Glutamatergic neuron (in vitro differentiated cells): ENCODE measurements around the gene SCG2. TPM values are rescaled to one million over a fixed set of nuclear protein-coding genes. Genes with fewer than 3 reads are reported as not detected.
A peak's percentile ranks its signal among the peaks of the same experiment; 100 is the strongest.

ENCODE experiments used
- DNase-seq: peaks from one replicate; pipeline ENCODE4 v3.0.0; 2022
- H3K27ac Mint-ChIP-seq: one replicate; pipeline ENCODE4 v1.8.0; 2020; ENCODE audit warnings: mild to moderate bottlenecking, mixed read lengths, inconsistent platforms; ENCODE audit not compliant: unreplicated experiment
- H3K27me3 Mint-ChIP-seq: one replicate; pipeline ENCODE4 v1.8.0; 2020; ENCODE audit warnings: mild to moderate bottlenecking, moderate library complexity, mixed read lengths, inconsistent platforms; ENCODE audit not compliant: unreplicated experiment
- H3K36me3 Mint-ChIP-seq: one replicate; pipeline ENCODE4 v1.8.0; 2020; ENCODE audit warnings: mild to moderate bottlenecking, mixed read lengths, inconsistent platforms; ENCODE audit not compliant: unreplicated experiment
- H3K4me1 Mint-ChIP-seq: one replicate; pipeline ENCODE4 v1.8.0; 2020; ENCODE audit warnings: mild to moderate bottlenecking, low read depth, mixed read lengths, inconsistent platforms; ENCODE audit not compliant: unreplicated experiment
- H3K4me3 Mint-ChIP-seq: one replicate; pipeline ENCODE4 v1.8.0; 2020; ENCODE audit warnings: mild to moderate bottlenecking, mixed read lengths, inconsistent platforms; ENCODE audit not compliant: unreplicated experiment
- H3K9me3 Mint-ChIP-seq: one replicate; pipeline ENCODE4 v1.8.0; 2020; ENCODE audit warnings: mild to moderate bottlenecking, moderate library complexity, mixed read lengths, inconsistent platforms; ENCODE audit not compliant: unreplicated experiment
- CTCF ChIP-seq: fragments of 200-600 bp; sonication (generic); IDR thresholded peaks from one replicate; pipeline ENCODE4 v1.5.0; 2021; ENCODE audit not compliant: partially characterized antibody, unreplicated experiment
- total RNA-seq: library from RNA; stranded (reverse); fragmentation: NEBNext Ultra II Directional; extraction: Animal tissue kit (Norgen Biotek cat#: 25700); gene quantifications from one replicate; pipeline ENCODE4 v1.2.1, GENCODE V29; 2021; ENCODE audit not compliant: unreplicated experiment

The SCG2 gene
- total RNA-seq, 1 donor from 2014 or later = 38.7 TPM

- Mint-ChIP-seq H3K36me3 (peaks cover 4% of the 10 kb centered on the region), H3K4me3 (no peak overlapping the region), H3K4me1 (peaks cover 17% of the 10 kb centered on the region), H3K27ac (no peak overlapping the region), H3K27me3 (peaks cover 1% of the 10 kb centered on the region), H3K9me3 (no peaks in the 10 kb centered on the region)
- DNase-seq = no peak
- no peak for TF ChIP-seq CTCF
Measured at GRCh38 chr2:223625652-223626051, 23.5 kb upstream of the SCG2 start.

- no peak for DNase-seq
- no peak for TF ChIP-seq CTCF
- H3K9me3 Mint-ChIP-seq = peaks cover 4% of the 10 kb centered on the region
- peaks cover 18% of the 10 kb centered on the region for H3K4me1 Mint-ChIP-seq
- peaks cover 12% of the 10 kb centered on the region for H3K27me3 Mint-ChIP-seq
- H3K4me3 Mint-ChIP-seq = no peak overlapping the region
- no peak overlapping the region for H3K27ac Mint-ChIP-seq
- H3K36me3 Mint-ChIP-seq = peaks cover 4% of the 10 kb centered on the region
Measured at GRCh38 chr2:223621901-223622300, 19.7 kb upstream of the SCG2 start.

- no peak for DNase-seq
- H3K27me3 Mint-ChIP-seq = peaks cover 15% of the 10 kb centered on the region
- TF ChIP-seq CTCF = no peak
- H3K36me3 Mint-ChIP-seq = no peaks in the 10 kb centered on the region
- no peak overlapping the region for H3K4me3 Mint-ChIP-seq
- H3K27ac Mint-ChIP-seq = no peak overlapping the region
- peaks cover 18% of the 10 kb centered on the region for H3K4me1 Mint-ChIP-seq
- H3K9me3 Mint-ChIP-seq = peaks cover 8% of the 10 kb centered on the region
Measured at GRCh38 chr2:223619486-223620129, 17.4 kb upstream of the SCG2 start.

GRCh38 chr2:223618172-223619035, 16.2 kb upstream of the SCG2 start:
- peak; percentile 36 for DNase-seq
- Mint-ChIP-seq H3K9me3 (peaks cover 8% of the 10 kb centered on the region), H3K4me1 (peaks cover 23% of the 10 kb centered on the region), H3K27me3 (peaks cover 16% of the 10 kb centered on the region), H3K27ac (peak overlapping the region; percentile 16), H3K36me3 (no peaks in the 10 kb centered on the region), H3K4me3 (no peak overlapping the region)
- TF ChIP-seq CTCF = no peak

GRCh38 chr2:223614534-223614933, 12.4 kb upstream of the SCG2 start:
- no peak overlapping the region for H3K4me3 Mint-ChIP-seq
- TF ChIP-seq CTCF = no peak
- no peak for DNase-seq

More at GRCh38 chr2:223614534-223614933, 12.4 kb upstream of the SCG2 start:
- Mint-ChIP-seq H3K27ac (no peak overlapping the region), H3K4me1 (peaks cover 16% of the 10 kb centered on the region), H3K27me3 (peaks cover 11% of the 10 kb centered on the region), H3K36me3 (no peaks in the 10 kb centered on the region), H3K9me3 (peaks cover 8% of the 10 kb centered on the region)
